HepG2 (cell line): ENCODE measurements around the gene RIPOR1. TPM values are rescaled to one million over a fixed set of nuclear protein-coding genes. Genes with fewer than 3 reads are reported as not detected.

ENCODE experiments used
- BHLHE40 ChIP-seq: IDR thresholded peaks from 2 replicates; pipeline ENCODE4 v1.6.1; 2011; ENCODE audit warnings: low read length, improper control_type of control experiment
- CBX2 ChIP-seq, 2 experiments: fragments of 200-600 bp in 1 of 2; sonication (generic); formaldehyde crosslinking in 1 of 2; IDR thresholded peaks; 2 replicates each; pipeline versions ENCODE4 v1.7.0 to v1.8.1; 2018 to 2022; ENCODE audit warnings: low read depth in 2 of 2, low read length in 1 of 2, mild to moderate bottlenecking in 1 of 2, missing genetic modification reagents in 1 of 2
- CC2D1A ChIP-seq: sonication (generic); formaldehyde crosslinking; IDR thresholded peaks from 2 replicates; pipeline ENCODE4 v1.8.1; 2023; ENCODE audit warnings: mild to moderate bottlenecking, missing genetic modification reagents
- EEA1 ChIP-seq: sonication (generic); formaldehyde crosslinking; IDR thresholded peaks from 2 replicates; pipeline ENCODE4 v1.5.1; 2020; ENCODE audit warnings: mild to moderate bottlenecking, missing genetic modification reagents, borderline replicate concordance
- FOXC1 ChIP-seq: sonication (generic); formaldehyde crosslinking; IDR thresholded peaks from 2 replicates; pipeline ENCODE4 v1.8.0; 2022; ENCODE audit warnings: mild to moderate bottlenecking, missing genetic modification reagents, borderline replicate concordance
- FOXP1 ChIP-seq, 2 experiments: fragments of 450-650 bp in 1 of 2; IDR thresholded peaks; 2 replicates each; pipeline ENCODE4 v1.6.1; 2017 to 2018; ENCODE audit warnings: antibody characterized with exemption in 1 of 2
- HNF4A ChIP-seq: sonication (generic); formaldehyde crosslinking; IDR thresholded peaks from 2 replicates; pipeline ENCODE4 v1.4.0; 2020; ENCODE audit warnings: missing genetic modification reagents
- IRF2 ChIP-seq: IDR thresholded peaks from 2 replicates; pipeline ENCODE4 v1.6.1; 2018; ENCODE audit warnings: missing genetic modification reagents, missing compliant biosample characterization
- ISL2 ChIP-seq: sonication (generic); formaldehyde crosslinking; IDR thresholded peaks from 2 replicates; pipeline ENCODE4 v1.5.0; 2020; ENCODE audit warnings: missing genetic modification reagents
- KLF15 ChIP-seq: sonication (generic); formaldehyde crosslinking; IDR thresholded peaks from 2 replicates; pipeline ENCODE4 v1.8.1; 2023; ENCODE audit warnings: borderline replicate concordance, mild to moderate bottlenecking, inconsistent platforms, missing genetic modification reagents, mixed read lengths
- MBNL3 ChIP-seq: fragments of 250-450 bp; sonication (Bioruptor Pico); conservative IDR thresholded peaks from 2 replicates; pipeline ENCODE4 v1.8.0; 2022; ENCODE audit warnings: mild to moderate bottlenecking, inconsistent platforms
- RAD51 ChIP-seq: fragments of 450-650 bp; IDR thresholded peaks from 2 replicates; pipeline ENCODE4 v1.6.1; 2016; ENCODE audit warnings: borderline replicate concordance
- SP140L ChIP-seq: sonication (generic); formaldehyde crosslinking; IDR thresholded peaks from 2 replicates; pipeline ENCODE4 v1.4.0; 2020; ENCODE audit warnings: missing genetic modification reagents, borderline replicate concordance
- TCF7L2 ChIP-seq: IDR thresholded peaks from 2 replicates; pipeline ENCODE4 v1.6.1; 2011; ENCODE audit warnings: mild to moderate bottlenecking, low read depth, low read length, moderate library complexity
- TSC22D2 ChIP-seq: sonication (generic); formaldehyde crosslinking; IDR thresholded peaks from 2 replicates; pipeline ENCODE4 v1.5.1; 2020; ENCODE audit warnings: missing genetic modification reagents, mild to moderate bottlenecking, borderline replicate concordance
- ZNF136 ChIP-seq: sonication (generic); formaldehyde crosslinking; IDR thresholded peaks from 2 replicates; pipeline ENCODE4 v1.8.1; 2022; ENCODE audit warnings: low read depth, mild to moderate bottlenecking, moderate library complexity, missing genetic modification reagents
- ZNF251 ChIP-seq: sonication (generic); formaldehyde crosslinking; IDR thresholded peaks from 2 replicates; pipeline ENCODE4 v1.9.0; 2021; ENCODE audit warnings: mild to moderate bottlenecking, missing genetic modification reagents
- ZNF446 ChIP-seq: sonication (generic); formaldehyde crosslinking; IDR thresholded peaks from 2 replicates; pipeline ENCODE4 v1.5.0; 2020; ENCODE audit warnings: mild to moderate bottlenecking, missing genetic modification reagents
- ZNF460 ChIP-seq: sonication (generic); formaldehyde crosslinking; IDR thresholded peaks from 2 replicates; pipeline ENCODE4 v1.5.1; 2020; ENCODE audit warnings: missing genetic modification reagents, mild to moderate bottlenecking, borderline replicate concordance
- ZNF468 ChIP-seq: sonication (generic); formaldehyde crosslinking; IDR thresholded peaks from 2 replicates; pipeline ENCODE4 v1.8.0; 2022; ENCODE audit warnings: mild to moderate bottlenecking, moderate library complexity, missing genetic modification reagents
- ZNF567 ChIP-seq: sonication (generic); formaldehyde crosslinking; IDR thresholded peaks from 2 replicates; pipeline ENCODE4 v1.8.1; 2023; ENCODE audit warnings: mild to moderate bottlenecking, missing genetic modification reagents, borderline replicate concordance
- ZNF614 ChIP-seq: IDR thresholded peaks from 2 replicates; pipeline ENCODE4 v1.6.1; 2018; ENCODE audit warnings: missing biosample characterization, missing genetic modification reagents, inconsistent platforms, borderline replicate concordance
- ZNF747 ChIP-seq: sonication (generic); formaldehyde crosslinking; IDR thresholded peaks from 2 replicates; pipeline ENCODE4 v1.8.1; 2023; ENCODE audit warnings: missing genetic modification reagents, mild to moderate bottlenecking, borderline replicate concordance
- polyA plus RNA-seq, 8 experiments: library from polyadenylated mRNA; depleted of rRNA in 3 of 8; stranded (reverse) in 7 of 8; unstranded in 1 of 8; fragments of >200 nt; fragmentation: Illumina TruSeq in 4 of 8; extraction: Trizol in 4 of 8; gene quantifications; 2 replicates each; pipeline versions ENCODE4 v1.2.1 to v1.2.3, GENCODE V29; 2011 to 2016; ENCODE audit warnings: low read depth in 4 of 8, missing spikeins in 1 of 8, mixed read lengths in 1 of 8; ENCODE audit not compliant: insufficient read depth in 1 of 8
- total RNA-seq, 5 experiments: library from RNA; depleted of rRNA; stranded (reverse); fragments of >200 nt; fragmentation: Illumina TruSeq; extraction: Trizol; gene quantifications; 2 replicates each; pipeline ENCODE4 v1.2.3, GENCODE V29; 2016; ENCODE audit warnings: low read depth in 1 of 5
- TF ChIP-seq, protein P1 (sequence below): sonication (generic); formaldehyde crosslinking; IDR thresholded peaks from 2 replicates; pipeline ENCODE4 v1.8.1; 2023; ENCODE audit warnings: mild to moderate bottlenecking, missing genetic modification reagents
- TF ChIP-seq, protein P2 (sequence below): sonication (generic); formaldehyde crosslinking; conservative IDR thresholded peaks from 2 replicates; pipeline ENCODE4 v1.4.0; 2020; ENCODE audit warnings: missing genetic modification reagents
- TF ChIP-seq, protein P3 (sequence below): sonication (generic); formaldehyde crosslinking; IDR thresholded peaks from 2 replicates; pipeline ENCODE4 v1.8.0; 2023; ENCODE audit warnings: mild to moderate bottlenecking, missing genetic modification reagents

RIPOR1 gene
- total and polyA plus RNA-seq, 2 of the 13 experiments (the other 11 are each of a cell fraction or from before 2014, with no cell fraction given) = 4.6 to 8.1 TPM

DNA sequence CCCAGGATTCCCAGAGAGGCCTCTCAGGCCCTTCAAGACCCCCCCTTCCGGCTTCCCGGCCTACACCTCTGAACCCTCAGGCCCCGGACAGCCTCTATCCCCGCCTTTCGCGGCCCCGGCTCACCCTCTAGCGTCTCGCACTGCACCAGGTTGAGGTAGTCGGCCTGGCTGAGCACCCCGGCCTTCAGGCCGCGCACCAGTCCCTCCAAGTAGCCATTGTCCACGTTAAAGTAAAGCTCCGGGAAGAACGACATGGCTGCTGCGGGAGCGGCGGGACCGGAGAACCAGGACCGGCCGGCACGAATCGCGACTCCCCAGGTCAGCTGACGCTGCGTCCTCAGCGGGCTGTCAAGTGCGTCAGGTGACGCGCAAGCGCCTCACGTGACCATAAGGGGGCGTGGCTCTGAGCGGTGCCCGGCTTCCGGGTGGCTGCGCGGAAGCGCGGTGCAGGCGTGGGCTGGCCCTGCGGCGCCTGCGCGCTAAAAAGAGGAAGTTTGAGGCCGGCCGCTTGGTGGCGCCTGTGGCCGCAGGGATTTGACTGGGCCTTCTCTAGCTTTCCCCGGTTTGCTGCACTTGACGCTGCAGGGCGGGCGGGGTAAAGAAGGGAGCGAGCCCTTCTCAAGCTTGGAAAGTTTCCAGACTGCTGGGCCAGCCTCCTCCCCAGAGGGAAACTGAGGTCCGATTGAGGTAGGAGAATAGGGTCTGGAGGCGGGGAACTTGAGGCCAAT lies 47.6 kb upstream of the RIPOR1 start, which contains the start of gene ATP6V0D1 (continued):
- TF ChIP-seq, protein P1, sequence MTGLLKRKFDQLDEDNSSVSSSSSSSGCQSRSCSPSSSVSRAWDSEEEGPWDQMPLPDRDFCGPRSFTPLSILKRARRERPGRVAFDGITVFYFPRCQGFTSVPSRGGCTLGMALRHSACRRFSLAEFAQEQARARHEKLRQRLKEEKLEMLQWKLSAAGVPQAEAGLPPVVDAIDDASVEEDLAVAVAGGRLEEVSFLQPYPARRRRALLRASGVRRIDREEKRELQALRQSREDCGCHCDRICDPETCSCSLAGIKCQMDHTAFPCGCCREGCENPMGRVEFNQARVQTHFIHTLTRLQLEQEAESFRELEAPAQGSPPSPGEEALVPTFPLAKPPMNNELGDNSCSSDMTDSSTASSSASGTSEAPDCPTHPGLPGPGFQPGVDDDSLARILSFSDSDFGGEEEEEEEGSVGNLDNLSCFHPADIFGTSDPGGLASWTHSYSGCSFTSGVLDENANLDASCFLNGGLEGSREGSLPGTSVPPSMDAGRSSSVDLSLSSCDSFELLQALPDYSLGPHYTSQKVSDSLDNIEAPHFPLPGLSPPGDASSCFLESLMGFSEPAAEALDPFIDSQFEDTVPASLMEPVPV (CRISPR knock-in tag) = peak; percentile 98
- TF ChIP-seq CBX2 (IDR thresholded peaks at IDR 0.05; ENCODE audit: low read depth, low read length) (no peak), CBX2 (CRISPR knock-in tag; IDR thresholded peaks at IDR 0.05; ENCODE audit: low read depth) (0 out of 2 replicates have a peak, but pooled peaks have one; percentile 76), BHLHE40 (peak; percentile 97), SP140L (CRISPR knock-in tag) (no peak), ZNF468 (CRISPR knock-in tag) (no peak), ZNF614 (CRISPR knock-in tag) (peak; percentile 72; the same call in 1 of the 2 replicates), IRF2 (CRISPR knock-in tag) (peak; percentile 92), ZNF136 (CRISPR knock-in tag) (peak; percentile 52; the same call in 1 of the 2 replicates), RAD51 (peak; percentile 100), KLF15 (CRISPR knock-in tag) (no peak; the same call in 1 of the 2 replicates), ZNF446 (CRISPR knock-in tag) (no peak), CC2D1A (CRISPR knock-in tag) (no peak), ZNF460 (CRISPR knock-in tag) (0 out of 2 replicates have a peak, but pooled peaks have one; percentile 54), HNF4A (no peak), TSC22D2 (CRISPR knock-in tag) (peak; percentile 91), MBNL3 (no peak), TCF7L2 (no peak), EEA1 (CRISPR knock-in tag) (no peak; the same call in 1 of the 2 replicates), ZNF251 (CRISPR knock-in tag) (no peak), ZNF567 (peak; percentile 93), ISL2 (CRISPR knock-in tag) (peak; percentile 71), FOXP1 (IDR thresholded peaks at IDR 0.05) (no peak), FOXP1 (CRISPR knock-in tag; IDR thresholded peaks at IDR 0.05) (0 out of 2 replicates have a peak, but pooled peaks have one; percentile 15), ZNF747 (peak; percentile 96; the same call in 1 of the 2 replicates), FOXC1 (CRISPR knock-in tag) (peak; percentile 78)
- TF ChIP-seq, protein P2, sequence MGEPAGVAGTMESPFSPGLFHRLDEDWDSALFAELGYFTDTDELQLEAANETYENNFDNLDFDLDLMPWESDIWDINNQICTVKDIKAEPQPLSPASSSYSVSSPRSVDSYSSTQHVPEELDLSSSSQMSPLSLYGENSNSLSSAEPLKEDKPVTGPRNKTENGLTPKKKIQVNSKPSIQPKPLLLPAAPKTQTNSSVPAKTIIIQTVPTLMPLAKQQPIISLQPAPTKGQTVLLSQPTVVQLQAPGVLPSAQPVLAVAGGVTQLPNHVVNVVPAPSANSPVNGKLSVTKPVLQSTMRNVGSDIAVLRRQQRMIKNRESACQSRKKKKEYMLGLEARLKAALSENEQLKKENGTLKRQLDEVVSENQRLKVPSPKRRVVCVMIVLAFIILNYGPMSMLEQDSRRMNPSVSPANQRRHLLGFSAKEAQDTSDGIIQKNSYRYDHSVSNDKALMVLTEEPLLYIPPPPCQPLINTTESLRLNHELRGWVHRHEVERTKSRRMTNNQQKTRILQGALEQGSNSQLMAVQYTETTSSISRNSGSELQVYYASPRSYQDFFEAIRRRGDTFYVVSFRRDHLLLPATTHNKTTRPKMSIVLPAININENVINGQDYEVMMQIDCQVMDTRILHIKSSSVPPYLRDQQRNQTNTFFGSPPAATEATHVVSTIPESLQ (CRISPR knock-in tag) = peak; percentile 64; the same call in 1 of the 2 replicates
- TF ChIP-seq, protein P3, sequence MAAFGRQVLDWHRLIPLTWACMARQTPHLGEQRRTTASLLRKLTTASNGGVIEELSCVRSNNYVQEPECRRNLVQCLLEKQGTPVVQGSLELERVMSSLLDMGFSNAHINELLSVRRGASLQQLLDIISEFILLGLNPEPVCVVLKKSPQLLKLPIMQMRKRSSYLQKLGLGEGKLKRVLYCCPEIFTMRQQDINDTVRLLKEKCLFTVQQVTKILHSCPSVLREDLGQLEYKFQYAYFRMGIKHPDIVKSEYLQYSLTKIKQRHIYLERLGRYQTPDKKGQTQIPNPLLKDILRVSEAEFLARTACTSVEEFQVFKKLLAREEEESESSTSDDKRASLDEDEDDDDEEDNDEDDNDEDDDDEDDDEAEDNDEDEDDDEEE = peak; percentile 87
